Measurements from ENCODE around the gene CLDN4.

DNA sequence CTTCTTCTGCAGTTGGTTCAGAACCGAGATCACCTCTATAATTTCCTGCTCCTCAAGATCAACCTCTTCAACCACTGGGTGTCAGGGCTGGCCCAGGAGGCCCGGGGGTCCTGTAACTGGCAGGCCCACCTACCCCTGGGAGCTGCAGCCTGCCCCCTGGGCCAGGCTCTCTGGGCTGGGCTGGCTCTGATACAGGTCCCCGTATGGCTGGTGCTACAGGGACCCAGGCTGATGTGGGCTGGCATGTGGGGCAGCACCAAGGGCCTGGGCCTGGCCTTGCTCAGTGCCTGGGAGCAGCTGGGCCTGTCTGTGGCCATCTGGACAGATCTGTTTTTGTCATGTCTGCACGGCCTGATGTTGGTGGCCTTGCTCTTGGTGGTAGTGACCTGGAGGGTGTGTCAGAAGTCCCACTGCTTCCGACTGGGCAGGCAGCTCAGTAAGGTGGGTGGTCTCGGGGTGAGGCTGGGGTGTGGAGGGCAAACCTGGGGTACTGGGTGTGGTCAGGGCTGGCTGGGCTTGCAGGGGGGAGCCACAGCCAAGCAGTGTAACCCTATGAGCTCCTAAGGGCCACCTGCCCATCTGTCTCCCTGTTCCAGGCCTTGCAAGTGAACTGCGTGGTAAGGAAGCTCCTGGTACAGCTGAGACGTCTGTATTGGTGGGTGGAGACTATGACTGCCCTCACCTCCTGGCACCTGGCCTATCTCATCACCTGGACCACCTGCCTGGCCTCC lies 34.4 kb downstream of the CLDN4 start:
- TF ChIP-seq, protein P1, sequence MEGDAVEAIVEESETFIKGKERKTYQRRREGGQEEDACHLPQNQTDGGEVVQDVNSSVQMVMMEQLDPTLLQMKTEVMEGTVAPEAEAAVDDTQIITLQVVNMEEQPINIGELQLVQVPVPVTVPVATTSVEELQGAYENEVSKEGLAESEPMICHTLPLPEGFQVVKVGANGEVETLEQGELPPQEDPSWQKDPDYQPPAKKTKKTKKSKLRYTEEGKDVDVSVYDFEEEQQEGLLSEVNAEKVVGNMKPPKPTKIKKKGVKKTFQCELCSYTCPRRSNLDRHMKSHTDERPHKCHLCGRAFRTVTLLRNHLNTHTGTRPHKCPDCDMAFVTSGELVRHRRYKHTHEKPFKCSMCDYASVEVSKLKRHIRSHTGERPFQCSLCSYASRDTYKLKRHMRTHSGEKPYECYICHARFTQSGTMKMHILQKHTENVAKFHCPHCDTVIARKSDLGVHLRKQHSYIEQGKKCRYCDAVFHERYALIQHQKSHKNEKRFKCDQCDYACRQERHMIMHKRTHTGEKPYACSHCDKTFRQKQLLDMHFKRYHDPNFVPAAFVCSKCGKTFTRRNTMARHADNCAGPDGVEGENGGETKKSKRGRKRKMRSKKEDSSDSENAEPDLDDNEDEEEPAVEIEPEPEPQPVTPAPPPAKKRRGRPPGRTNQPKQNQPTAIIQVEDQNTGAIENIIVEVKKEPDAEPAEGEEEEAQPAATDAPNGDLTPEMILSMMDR (conservative IDR thresholded peaks at IDR 0.05; ENCODE audit: low read depth in 2 of 2): 0 out of 4 replicates have a peak, but pooled peaks of 1 of the 2 experiments have one; percentile 10
- TF ChIP-seq EZH2 (IDR thresholded peaks at IDR 0.05; ENCODE audit: low read depth, unreplicated experiment) (no peak), POLR2AphosphoS5 (IDR thresholded peaks at IDR 0.05; ENCODE audit: low read depth) (no peak), CREB1 (CRISPR knock-in tag; IDR thresholded peaks at IDR 0.05; ENCODE audit: low read depth) (no peak), EZH2phosphoT487 (IDR thresholded peaks at IDR 0.05; ENCODE audit: unreplicated experiment) (no peak), ZNF114 (CRISPR knock-in tag; IDR thresholded peaks at IDR 0.05) (no peak), JUNB (IDR thresholded peaks at IDR 0.05; ENCODE audit: unreplicated experiment) (no peak)
- TF ChIP-seq, protein P2, sequence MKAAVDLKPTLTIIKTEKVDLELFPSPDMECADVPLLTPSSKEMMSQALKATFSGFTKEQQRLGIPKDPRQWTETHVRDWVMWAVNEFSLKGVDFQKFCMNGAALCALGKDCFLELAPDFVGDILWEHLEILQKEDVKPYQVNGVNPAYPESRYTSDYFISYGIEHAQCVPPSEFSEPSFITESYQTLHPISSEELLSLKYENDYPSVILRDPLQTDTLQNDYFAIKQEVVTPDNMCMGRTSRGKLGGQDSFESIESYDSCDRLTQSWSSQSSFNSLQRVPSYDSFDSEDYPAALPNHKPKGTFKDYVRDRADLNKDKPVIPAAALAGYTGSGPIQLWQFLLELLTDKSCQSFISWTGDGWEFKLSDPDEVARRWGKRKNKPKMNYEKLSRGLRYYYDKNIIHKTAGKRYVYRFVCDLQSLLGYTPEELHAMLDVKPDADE (IDR thresholded peaks at IDR 0.05): no peak
- TF ChIP-seq, protein P3, sequence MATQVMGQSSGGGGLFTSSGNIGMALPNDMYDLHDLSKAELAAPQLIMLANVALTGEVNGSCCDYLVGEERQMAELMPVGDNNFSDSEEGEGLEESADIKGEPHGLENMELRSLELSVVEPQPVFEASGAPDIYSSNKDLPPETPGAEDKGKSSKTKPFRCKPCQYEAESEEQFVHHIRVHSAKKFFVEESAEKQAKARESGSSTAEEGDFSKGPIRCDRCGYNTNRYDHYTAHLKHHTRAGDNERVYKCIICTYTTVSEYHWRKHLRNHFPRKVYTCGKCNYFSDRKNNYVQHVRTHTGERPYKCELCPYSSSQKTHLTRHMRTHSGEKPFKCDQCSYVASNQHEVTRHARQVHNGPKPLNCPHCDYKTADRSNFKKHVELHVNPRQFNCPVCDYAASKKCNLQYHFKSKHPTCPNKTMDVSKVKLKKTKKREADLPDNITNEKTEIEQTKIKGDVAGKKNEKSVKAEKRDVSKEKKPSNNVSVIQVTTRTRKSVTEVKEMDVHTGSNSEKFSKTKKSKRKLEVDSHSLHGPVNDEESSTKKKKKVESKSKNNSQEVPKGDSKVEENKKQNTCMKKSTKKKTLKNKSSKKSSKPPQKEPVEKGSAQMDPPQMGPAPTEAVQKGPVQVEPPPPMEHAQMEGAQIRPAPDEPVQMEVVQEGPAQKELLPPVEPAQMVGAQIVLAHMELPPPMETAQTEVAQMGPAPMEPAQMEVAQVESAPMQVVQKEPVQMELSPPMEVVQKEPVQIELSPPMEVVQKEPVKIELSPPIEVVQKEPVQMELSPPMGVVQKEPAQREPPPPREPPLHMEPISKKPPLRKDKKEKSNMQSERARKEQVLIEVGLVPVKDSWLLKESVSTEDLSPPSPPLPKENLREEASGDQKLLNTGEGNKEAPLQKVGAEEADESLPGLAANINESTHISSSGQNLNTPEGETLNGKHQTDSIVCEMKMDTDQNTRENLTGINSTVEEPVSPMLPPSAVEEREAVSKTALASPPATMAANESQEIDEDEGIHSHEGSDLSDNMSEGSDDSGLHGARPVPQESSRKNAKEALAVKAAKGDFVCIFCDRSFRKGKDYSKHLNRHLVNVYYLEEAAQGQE (IDR thresholded peaks at IDR 0.05; ENCODE audit: unreplicated experiment): no peak
